Right atrium auricular region (tissue), 2 donors: ENCODE measurements around the gene GABRG3. TPM values are rescaled to one million over a fixed set of nuclear protein-coding genes. Genes with fewer than 3 reads are reported as not detected.

Experiments used
- DNase-seq: peaks from one replicate; pipeline ENCODE4 v3.0.0-alpha.2; 2019; ENCODE audit warnings: low spot score
- H3K27ac ChIP-seq, 2 donors: fragments of 200-600 bp; sonication (generic); 1 replicate in 1 of 2; 2 replicates in 1 of 2; pipeline ENCODE4 v1.5.1; 2016 to 2019
- H3K27me3 ChIP-seq, 2 donors: fragments of 200-600 bp; sonication (generic); one replicate each; pipeline versions ENCODE4 v1.5.1 to v1.6.0; 2017 to 2019
- H3K36me3 ChIP-seq: fragments of 200-600 bp; sonication (generic); one replicate; pipeline ENCODE4 v1.5.1; 2016
- H3K4me1 ChIP-seq, 2 donors: fragments of 200-600 bp; sonication (generic); one replicate each; pipeline versions ENCODE4 v1.5.1 to v1.6.0; 2017 to 2019
- H3K4me3 ChIP-seq, 2 donors: fragments of 200-600 bp; sonication (generic); 1 replicate in 1 of 2; 2 replicates in 1 of 2; pipeline ENCODE4 v1.5.1; 2017 to 2019; ENCODE audit warnings: mild to moderate bottlenecking in 1 of 2, moderate library complexity in 1 of 2
- H3K9me3 ChIP-seq, 2 donors: fragments of 200-600 bp; sonication (generic); one replicate each; pipeline ENCODE4 v1.5.1; 2019
- CTCF ChIP-seq, 2 donors: fragments of 200-600 bp; sonication (generic); IDR thresholded peaks; one replicate each; pipeline ENCODE4 v1.5.1; 2019; ENCODE audit warnings: antibody characterized with exemption in 2 of 2
- total RNA-seq, 2 donors: library from RNA; depleted of rRNA; stranded (reverse); fragments of >200 nt; gene quantifications; one replicate each; pipeline ENCODE4 v1.1.0, GENCODE V29; 2016

Gene GABRG3
- total RNA-seq, 2 donors from 2014 or later, result not detected

GRCh38 chr15:27123291-27123690 lies 152.3 kb downstream of the GABRG3 start:
- Histone ChIP-seq H3K27ac (no peak overlapping the region), H3K4me3 (no peak overlapping the region), H3K36me3 (no peaks in the 10 kb centered on the region), H3K27me3 (no peaks in the 10 kb centered on the region), H3K4me1 (no peaks in the 10 kb centered on the region), H3K9me3 (no peaks in the 10 kb centered on the region)
- no peak for DNase-seq
- no peak for TF ChIP-seq CTCF (IDR thresholded peaks at IDR 0.05)

GRCh38 chr15:27123808-27124207 lies 152.8 kb downstream of the GABRG3 start:
- no peak for DNase-seq
- H3K27ac ChIP-seq, result no peak overlapping the region
- H3K4me3 ChIP-seq, result no peak overlapping the region
- H3K4me1 ChIP-seq, result no peaks in the 10 kb centered on the region
- H3K36me3 ChIP-seq, result no peaks in the 10 kb centered on the region
- no peaks in the 10 kb centered on the region for H3K27me3 ChIP-seq
- H3K9me3 ChIP-seq, result no peaks in the 10 kb centered on the region
- no peak for TF ChIP-seq CTCF (IDR thresholded peaks at IDR 0.05)

- Histone ChIP-seq H3K27me3 (no peaks in the 10 kb centered on the region), H3K27ac (no peak overlapping the region), H3K4me1 (no peaks in the 10 kb centered on the region), H3K4me3 (no peak overlapping the region), H3K9me3 (no peaks in the 10 kb centered on the region), H3K36me3 (no peaks in the 10 kb centered on the region)
- no peak for DNase-seq
- no peak for TF ChIP-seq CTCF (IDR thresholded peaks at IDR 0.05)
These were observed 153.4 kb downstream of the GABRG3 start for GRCh38 chr15:27124287-27124871.

GRCh38 chr15:27125185-27125584 lies 154.2 kb downstream of the GABRG3 start:
- no peak overlapping the region for H3K27ac ChIP-seq
- H3K4me3 ChIP-seq, result no peak overlapping the region
- no peaks in the 10 kb centered on the region for H3K4me1 ChIP-seq
- DNase-seq, result no peak
- no peaks in the 10 kb centered on the region for H3K36me3 ChIP-seq
- peaks cover 0 to 4% of the 10 kb centered on the region in 2 donors for H3K9me3 ChIP-seq
- no peaks in the 10 kb centered on the region for H3K27me3 ChIP-seq
- TF ChIP-seq CTCF (IDR thresholded peaks at IDR 0.05), result no peak

GRCh38 chr15:27126449-27126848 lies 155.5 kb downstream of the GABRG3 start:
- no peak for TF ChIP-seq CTCF (IDR thresholded peaks at IDR 0.05)
- H3K36me3 ChIP-seq, result no peaks in the 10 kb centered on the region
- H3K27ac ChIP-seq, result no peak overlapping the region
- peaks cover 0 to 5% of the 10 kb centered on the region in 2 donors for H3K9me3 ChIP-seq
- no peaks in the 10 kb centered on the region for H3K27me3 ChIP-seq
- H3K4me1 ChIP-seq, result no peaks in the 10 kb centered on the region
- DNase-seq, result no peak
- no peak overlapping the region for H3K4me3 ChIP-seq
